GM10248 (cell line): ENCODE data around the gene PCDHGA6.
A peak's percentile ranks its signal among the peaks of the same experiment; 100 is the strongest.
"Not testable (repeated sequence)": the region's sequence is repeated elsewhere in the genome, so short reads cannot be mapped to it uniquely, and the experiment has no call there.

ENCODE experiments used
- CTCF ChIA-PET: fragments of 300-600 bp; sonication (Branson Sonifier 250); formaldehyde crosslinking; extraction: SDS; loops from one replicate; lab custom pipeline; 2021; ENCODE audit warnings: antibody characterized with exemption; lab: Yijun Ruan, JAX
- POLR2A ChIA-PET: fragments of 350-650 bp; sonication (Branson Sonifier 250); formaldehyde crosslinking; extraction: SDS; loops from one replicate; lab custom pipeline; 2020; ENCODE audit warnings: antibody characterized with exemption; lab: Yijun Ruan, JAX
- DNase-seq: peaks from one replicate; pipeline ENCODE4 v3.0.0; 2012; ENCODE audit errors: extremely low spot score
- CTCF ChIP-seq: IDR thresholded peaks from 2 replicates; pipeline ENCODE4 v1.5.1; 2012; ENCODE audit warnings: mild to moderate bottlenecking, low read depth; ENCODE audit errors: extremely low read depth, missing control alignments, control extremely low read depth

The PCDHGA6 gene

GRCh38 chr5:141371572-141372475 lies 1.9 kb upstream of the PCDHGA6 start:
- DNase-seq, result no peak
- ChIA-PET CTCF (interaction anchor here (0.9 to 2.7 kb wide), 6 partner anchors 10 to 186 kb away, joined by 3 to 8 read pairs (median 4); partner anchors contain the start of genes PCDHGA10, PCDHGA11, PCDHGA2 and PCDHGC3), POLR2A (no interaction called here)
- TF ChIP-seq CTCF, result no peak

GRCh38 chr5:141374627-141375026 lies 936 bp downstream of the PCDHGA6 start:
- DNase-seq, result no peak
- CTCF ChIA-PET, result interaction anchor here (1.0 to 1.8 kb wide), 4 partner anchors 10 to 39 kb away, joined by 3 to 6 read pairs (median 4); partner anchors contain the start of genes PCDHGA10 and PCDHGA5
- no peak for TF ChIP-seq CTCF
- POLR2A ChIA-PET, result no interaction called here

- CTCF ChIA-PET, result interaction anchor here (1.0 kb wide), 1 partner anchor 11 kb away, joined by 3 read pairs; the partner anchor contains the start of gene PCDHGA5
- POLR2A ChIA-PET, DNase-seq: not testable (repeated sequence)
These were observed 1.9 kb downstream of the PCDHGA6 start for GRCh38 chr5:141375444-141376155.

- ChIA-PET POLR2A (no interaction called here), CTCF (interaction anchor here (1.1 to 1.2 kb wide), 2 partner anchors 23 to 38 kb away, joined by 3 read pairs; partner anchors contain the start of gene PCDHGA11)
- peak; percentile 36 for TF ChIP-seq CTCF
- DNase-seq, result peak; percentile 47
These were observed 9.0 kb downstream of the PCDHGA6 start, which contains the start of gene PCDHGA7 for GRCh38 chr5:141382469-141383294. TSS of gene PCDHGA7 (plus strand) at chr5:141382742. CDS start at chr5:141382900, 158 bp downstream.

GRCh38 chr5:141383345-141383744 lies 9.7 kb downstream of the PCDHGA6 start:
- no peak for TF ChIP-seq CTCF
- no peak for DNase-seq
- CTCF ChIA-PET, result interaction anchor here (1.1 to 1.2 kb wide), 2 partner anchors 22 to 38 kb away, joined by 3 read pairs; partner anchors contain the start of gene PCDHGA11
- POLR2A ChIA-PET, result no interaction called here

- no peak for DNase-seq
- ChIA-PET POLR2A (no interaction called here), CTCF (no interaction called here)
- TF ChIP-seq CTCF, result no peak
These were observed 11.0 kb downstream of the PCDHGA6 start for GRCh38 chr5:141384471-141385267.

GRCh38 chr5:141387557-141388311 lies 14.0 kb downstream of the PCDHGA6 start, which contains the start of gene PCDHGB4:
TSS of gene PCDHGB4 (plus strand) at chr5:141387698. CDS start at chr5:141387885, 187 bp downstream.
- CTCF ChIA-PET, result interaction anchor here (1.5 kb wide), 1 partner anchor 25 kb away, joined by 4 read pairs; the partner anchor contains the start of gene PCDHGA10
- DNase-seq, result peak; percentile 58
- POLR2A ChIA-PET, result not testable (repeated sequence)
